Stimulated activated CD8-positive, alpha-beta memory T cell treated with anti-CD3 and anti-CD28 coated beads, Interleukin-7, amount 100 ng/mL, for 1 hour (primary cell): ENCODE results near the gene GPC1.

ENCODE experiments used
- DNase-seq, 2 donors: peaks; one replicate each; pipeline ENCODE4 v3.0.0-alpha.2; 2020; ENCODE audit warnings: low read depth in 2 of 2

The GPC1 gene

DNA sequence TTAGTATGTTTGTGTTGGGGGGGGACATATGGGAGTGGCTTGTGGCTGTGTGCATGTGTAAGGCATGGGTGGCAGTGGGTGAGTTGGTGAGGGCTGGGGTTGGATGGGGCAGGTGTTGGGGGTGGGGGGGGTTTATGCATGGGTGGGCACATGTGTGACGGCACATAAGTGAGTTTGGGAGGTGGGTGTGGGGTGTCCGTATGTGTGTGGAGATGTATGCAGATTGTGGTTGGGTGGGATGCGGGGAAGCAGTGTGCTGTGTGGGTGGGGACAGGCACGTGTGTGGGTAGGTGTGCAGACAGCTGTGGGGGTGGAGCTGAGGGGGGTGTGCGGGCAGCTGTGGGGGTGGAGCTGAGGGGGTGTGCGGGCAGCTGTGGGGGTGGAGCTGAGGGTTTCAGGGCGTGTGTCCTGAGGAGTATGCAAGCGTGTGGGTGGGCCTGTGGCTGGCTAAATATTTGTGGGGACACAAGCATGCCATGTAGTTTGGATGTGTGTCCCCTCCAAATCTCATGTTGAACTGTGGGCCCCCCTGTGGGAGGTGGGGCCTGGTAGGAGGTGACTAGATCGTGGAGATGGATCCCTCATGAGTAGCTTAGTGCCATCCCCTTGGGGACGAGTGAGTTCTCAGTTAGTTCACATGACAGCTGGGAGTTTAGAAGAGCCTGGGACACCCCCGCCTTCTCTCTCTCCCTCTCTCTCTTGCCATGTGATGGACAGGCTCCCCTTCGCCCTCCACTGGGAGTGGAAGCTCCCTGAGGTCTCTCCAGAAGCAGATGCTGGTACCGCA, 62.9 kb downstream of the GPC1 start:
- DNase-seq, result no peak

DNA sequence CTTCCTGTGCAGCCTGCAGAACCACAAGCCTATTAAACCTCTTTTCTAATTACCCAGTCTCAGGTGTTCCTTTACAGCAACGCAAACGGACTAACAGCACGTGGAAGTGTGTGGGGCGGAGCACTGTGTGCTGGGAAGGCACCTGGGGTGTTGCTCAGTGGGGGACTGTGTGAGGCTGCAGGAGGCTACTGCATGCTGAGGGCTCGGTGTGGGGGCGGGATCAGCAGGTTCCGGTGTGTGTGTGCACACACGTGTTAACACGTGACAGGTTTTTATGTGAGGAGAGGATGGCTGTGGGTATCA, 63.4 kb downstream of the GPC1 start:
- DNase-seq, result no peak

DNA sequence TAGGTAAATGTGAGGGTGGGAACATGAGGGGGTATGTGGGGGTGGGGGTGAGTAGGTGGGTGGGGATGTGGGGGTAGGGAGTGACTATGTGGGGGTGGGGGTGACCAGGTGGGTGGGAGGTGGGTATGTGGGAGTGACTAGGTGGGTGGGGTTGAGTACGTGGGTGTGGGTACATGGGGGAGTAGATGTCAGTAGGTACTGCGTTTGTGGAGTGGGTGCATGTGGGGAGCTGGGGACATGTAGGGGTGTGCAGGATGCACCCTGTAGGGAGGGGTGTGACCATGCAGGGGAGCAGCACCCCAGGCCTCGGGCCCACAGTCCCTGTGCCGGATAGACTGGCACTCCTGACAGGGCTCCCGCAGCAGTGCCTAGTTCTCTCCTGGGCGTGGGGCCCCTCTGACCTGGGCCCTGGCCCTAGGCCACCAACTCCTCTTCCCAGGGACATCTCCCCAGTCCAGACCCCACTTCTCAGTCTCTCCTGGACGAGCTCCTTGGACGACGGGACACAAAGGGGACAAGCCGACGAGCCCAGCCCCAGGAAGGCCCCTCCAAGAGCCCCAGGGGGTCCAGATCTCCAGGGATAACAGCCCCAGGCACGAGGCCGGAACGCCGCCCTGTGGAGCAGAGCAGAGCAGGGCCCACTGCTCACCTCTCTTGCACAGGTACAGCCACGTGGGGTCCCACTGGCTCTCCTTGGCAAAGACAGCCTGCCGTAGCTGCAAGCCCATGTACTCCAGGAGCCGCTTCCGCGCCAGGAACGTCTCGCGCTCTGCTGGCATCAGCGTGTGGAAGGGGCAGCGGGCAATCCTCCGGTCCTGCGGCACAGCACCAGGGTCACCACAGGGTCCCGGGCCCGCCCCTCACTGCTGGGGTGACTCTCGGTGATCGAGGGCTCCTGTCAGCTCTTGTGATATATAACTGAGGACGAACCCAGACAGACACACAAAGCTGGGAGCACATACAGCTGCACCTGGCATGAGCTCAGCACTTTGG, 64.1 kb downstream of the GPC1 start:
- DNase-seq, result no peak

DNA sequence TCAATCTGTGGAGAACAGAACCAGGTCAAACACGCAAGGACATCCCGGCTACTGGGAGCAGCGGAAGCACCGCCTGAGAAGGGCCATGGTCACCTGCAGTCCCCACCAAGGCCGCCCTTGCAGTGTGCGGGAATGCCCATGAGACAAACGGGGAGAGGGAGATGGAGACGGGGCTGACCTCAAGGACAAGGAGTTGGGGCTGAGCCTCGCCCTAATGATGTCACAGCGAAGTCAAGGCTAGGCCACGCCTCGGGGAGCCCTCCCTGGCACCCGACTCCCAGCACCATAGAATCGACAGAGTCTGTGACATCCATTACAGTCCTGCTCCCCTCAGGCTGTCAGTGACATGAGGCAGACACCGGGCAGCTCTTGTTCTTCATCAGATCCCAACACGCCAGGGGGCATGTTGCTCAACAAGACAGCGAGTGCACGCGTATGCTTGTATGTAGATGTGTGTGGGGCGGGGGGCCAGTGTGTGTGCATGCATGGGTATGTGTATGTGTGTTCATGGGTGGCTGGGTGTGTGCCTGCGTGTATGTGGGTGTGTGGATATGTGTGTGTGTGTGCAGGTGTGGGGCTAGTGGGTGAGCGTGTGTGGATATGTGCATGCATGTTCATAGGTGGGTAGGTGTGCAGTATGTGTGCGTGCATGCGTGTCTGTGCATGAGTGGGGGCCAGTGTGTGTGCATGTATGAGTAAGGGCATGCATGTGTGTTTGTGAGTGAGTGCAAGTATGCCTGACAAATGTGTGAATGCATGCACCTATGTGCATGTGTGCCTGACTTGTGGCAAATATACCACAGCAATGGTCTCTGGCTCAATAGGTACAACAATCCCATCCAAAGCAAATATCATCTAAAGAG, 65.3 kb downstream of the GPC1 start:
- DNase-seq, result no peak

DNA sequence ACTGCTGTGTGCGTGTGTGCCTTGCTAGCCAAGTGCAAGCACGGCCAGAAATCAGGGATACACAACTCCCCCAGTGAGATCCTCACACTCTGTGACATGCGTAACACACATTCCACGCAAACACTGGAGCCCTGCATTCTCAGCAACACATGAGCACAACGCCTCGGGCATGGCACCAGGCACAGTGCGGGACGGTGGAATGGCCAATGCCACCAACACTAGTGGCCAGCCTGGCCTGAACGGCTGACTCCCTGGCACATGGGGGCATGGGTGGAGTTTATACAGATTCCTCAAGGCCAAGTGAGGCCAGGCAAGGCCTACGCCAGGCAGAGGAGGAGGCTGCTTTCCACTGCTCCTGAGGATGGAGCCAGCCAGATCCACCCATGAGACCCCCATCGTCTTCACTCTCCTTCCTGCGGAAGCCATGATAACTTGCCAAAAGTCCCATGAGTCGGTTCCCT, 66.1 kb downstream of the GPC1 start:
- DNase-seq, result no peak

DNA sequence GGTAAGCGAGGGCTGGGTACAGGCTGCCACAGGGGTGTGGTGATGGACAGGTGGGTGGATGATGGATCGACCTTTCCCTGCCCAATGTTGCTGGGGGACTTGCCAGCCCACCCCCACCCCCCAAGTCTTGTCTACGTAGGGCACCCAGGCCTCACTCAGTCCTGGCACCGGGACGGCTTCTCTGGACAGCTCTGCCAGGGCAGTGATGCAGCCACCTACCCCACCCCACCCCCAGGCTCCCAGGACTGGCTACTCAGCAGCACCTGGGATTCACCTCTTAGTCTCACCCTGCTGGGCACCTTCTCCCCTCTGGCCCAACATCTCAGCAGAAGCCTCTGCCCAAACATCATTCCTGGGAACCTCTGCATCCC, 66.6 kb downstream of the GPC1 start:
- DNase-seq, result no peak

DNA sequence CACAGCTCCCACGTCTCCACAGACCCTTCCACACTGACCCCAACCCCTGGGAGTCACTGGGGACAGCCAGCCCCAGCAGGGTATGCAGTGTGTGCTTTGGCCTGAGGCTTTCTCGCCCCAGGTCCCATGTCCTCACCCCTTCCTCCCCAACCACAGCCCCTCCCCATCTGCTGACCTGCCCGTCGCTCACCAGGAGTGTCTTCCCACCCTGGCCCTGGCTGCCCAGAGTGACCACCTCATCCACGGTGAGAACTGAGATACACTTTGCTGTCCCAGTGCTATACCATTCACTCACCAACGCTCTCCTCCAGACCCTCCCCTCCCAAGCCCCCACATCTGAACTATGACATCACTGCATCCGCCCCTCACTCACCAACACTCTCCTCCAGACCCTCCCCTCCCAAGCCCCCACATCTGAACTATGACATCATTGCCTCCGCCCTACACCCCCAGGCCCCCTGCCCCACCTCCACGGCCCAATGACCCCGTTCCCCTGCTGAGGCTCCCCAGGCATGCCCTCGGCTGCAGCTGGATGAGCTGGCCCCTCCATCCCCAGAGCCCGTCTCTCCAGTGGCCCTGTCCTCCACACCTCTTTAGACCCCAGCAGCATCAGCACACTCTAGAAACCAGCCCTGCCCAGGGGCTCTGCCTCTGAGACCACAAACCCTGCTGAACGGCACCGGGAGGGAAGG, 67.1 kb downstream of the GPC1 start:
- DNase-seq, result no peak

DNA sequence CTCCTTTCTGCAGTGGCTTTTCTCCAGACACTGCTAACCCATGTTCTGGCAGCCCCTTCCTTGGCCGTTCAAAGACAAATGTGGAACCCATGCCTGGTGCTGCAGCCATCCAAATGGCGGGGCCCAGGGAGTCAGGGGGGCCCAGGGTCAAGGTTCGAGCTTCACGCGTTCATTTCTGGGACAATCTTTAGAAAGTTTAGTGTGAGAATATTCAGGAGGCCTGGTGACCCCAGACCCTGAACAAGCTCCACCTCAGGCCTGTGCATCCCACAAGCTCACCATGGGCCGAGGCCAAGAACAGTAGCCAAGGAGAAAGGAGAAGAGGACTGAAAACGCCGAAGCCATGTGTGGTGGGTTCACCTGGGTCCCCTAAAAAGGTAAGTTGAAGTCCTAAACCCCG, 67.9 kb downstream of the GPC1 start:
- no peak for DNase-seq

DNA sequence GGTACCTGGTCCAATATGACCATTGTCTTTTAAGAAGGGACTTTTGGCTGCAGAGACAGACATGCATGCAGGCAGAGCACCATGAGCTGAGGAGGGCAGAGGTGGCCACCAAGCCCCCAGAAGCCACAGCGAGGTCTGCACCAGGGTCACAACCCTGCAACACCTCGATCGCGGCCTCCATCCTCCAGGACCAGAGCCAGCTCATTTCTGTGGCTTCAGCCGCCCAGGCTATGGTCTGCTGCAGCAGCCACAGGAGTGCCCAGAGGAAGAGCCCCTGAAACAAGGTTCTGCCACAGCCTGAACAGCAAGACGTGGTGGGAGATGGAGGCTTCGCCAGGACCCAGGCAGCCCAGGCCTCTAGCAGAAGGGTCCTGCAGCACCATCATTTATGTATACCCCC, 68.4 kb downstream of the GPC1 start:
- DNase-seq, result no peak

DNA sequence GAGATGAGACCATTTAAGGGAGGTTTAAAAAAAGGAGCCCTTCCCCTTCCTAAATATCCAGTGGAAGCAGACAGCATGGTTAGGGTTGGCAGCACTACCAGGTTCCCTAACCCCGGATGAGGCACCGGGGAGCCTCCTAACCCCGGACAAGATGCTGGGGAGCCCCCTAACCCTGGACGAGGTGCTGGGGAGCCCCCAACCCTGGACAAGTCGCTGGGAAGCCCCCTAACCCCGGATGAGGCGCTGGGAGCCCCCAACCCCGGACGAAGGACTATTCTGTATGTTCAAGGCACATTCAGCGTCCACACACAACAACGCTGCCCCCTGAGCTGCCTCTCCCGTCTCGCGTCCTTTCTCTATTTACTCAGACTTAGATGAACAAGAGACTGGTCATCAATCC, 70.4 kb downstream of the GPC1 start:
- DNase-seq, result no peak

DNA sequence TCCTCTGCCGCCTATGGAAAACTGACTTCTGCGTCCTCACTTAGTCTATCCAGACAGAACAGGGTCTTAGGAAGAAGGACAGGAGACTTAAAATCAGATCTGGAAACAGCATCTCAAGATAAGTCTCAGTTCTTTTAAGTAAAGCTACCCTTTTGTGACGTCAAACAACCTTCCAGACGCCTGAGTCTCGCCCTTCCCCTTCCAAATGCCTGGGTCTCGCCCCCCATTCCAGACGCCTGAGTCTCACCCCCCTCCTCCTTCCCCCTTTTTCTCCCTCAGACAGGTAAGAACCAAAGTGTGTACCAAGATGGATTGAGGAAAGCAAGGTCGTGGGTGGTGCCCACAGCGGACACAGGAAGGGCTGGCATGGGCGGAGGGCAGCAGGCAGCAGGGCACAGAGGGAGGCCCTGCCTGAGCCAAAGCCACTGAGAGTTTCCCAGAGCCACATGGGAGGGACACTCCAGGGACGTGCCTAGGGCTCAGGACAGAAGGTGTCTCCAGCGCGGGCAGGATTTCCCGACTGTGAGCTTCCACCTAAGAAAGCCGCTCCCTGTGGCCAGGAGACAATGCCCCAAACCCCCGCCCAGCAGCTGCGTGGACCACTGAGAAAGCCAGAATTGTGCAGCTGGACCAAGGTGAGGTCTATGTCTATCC, 71.1 kb downstream of the GPC1 start:
- DNase-seq, result no peak

DNA sequence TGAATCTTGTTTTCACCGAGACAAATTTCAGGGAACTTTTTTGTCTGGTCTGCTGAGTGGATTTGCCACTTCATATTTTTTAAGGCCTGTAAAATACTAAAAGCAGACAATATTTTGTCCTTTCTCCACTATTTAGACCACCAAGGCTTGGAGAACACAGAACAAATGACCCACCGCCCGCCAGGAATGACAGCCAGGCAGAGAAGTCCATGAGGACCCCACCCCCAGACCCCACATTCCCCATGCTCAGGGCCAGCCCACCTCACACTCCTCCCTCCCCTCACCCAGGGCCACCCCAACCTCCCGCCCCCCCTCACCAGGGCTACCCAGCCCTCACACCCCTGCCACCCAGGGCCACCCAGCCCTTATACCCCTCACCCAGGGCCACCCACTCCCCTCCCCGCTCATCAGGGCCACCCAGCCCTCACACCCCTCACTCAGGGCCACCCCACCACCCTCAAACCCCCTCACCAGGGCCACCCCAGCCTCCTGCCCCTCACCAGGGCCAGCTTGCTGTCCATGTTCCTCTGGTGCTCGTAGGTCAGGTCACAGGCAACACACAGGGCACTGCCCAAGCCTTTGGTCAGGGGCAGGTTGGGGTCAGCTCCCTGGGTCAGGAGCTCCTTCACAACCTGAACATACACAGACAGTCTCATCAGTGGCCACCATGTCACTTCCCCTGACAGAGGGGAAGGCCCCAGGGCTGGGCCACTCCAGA, 71.8 kb downstream of the GPC1 start:
- no peak for DNase-seq

DNA sequence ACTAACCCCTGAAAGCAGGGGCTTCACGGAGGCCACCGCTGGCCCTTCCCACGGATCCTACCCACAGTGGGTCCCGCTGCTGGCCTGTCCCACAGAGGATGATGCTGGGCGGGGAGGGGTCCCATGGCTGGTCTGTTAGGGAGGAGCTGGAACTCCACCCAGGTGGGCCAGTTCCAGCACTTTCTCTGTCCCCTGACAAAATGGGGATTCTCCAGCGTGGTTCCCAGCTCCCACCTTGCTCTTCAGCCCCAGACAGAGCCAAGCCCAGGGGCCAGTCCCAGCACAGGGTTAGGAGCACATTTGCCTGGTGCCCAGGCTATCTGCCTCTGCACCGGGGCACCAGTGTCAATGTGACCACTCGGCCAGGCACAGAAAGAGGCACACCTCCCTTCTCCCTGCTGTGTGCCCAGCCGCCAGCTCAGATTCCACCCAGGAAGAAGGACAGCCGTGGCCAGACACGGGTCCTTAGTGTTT, 72.4 kb downstream of the GPC1 start:
- no peak for DNase-seq

DNA sequence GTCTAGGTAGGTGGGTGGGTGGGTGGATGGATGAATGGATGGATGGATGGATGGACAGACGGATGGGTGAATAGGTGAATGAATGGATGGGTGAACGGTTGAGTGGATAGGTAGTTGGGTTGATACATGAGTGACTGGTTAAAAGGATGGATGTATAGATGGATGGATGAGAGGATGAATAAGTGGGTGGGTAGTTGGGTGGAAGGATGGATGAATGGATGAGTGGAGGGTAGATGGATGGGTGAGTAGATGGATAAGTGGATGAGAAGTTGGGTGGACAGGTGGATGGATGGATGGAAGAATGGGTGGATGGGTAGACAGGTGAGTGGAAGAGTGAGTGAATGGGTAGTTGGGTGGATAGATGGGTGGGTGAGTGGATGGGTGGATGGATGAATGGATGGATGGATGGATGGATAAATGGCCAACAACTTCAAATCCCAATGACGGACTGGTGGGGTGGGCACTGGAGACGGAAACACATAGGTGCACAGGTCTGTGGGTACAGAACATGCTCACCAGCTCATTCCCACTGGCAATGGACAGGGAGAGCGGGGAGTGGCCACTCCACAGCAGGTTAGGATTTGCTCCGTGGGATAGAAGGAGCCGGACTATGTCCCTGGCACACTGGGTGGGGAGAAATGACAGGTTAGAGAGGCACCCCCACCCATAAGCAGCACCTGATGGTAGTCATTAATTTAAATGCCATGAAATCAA, 73.5 kb downstream of the GPC1 start:
- no peak for DNase-seq

DNA sequence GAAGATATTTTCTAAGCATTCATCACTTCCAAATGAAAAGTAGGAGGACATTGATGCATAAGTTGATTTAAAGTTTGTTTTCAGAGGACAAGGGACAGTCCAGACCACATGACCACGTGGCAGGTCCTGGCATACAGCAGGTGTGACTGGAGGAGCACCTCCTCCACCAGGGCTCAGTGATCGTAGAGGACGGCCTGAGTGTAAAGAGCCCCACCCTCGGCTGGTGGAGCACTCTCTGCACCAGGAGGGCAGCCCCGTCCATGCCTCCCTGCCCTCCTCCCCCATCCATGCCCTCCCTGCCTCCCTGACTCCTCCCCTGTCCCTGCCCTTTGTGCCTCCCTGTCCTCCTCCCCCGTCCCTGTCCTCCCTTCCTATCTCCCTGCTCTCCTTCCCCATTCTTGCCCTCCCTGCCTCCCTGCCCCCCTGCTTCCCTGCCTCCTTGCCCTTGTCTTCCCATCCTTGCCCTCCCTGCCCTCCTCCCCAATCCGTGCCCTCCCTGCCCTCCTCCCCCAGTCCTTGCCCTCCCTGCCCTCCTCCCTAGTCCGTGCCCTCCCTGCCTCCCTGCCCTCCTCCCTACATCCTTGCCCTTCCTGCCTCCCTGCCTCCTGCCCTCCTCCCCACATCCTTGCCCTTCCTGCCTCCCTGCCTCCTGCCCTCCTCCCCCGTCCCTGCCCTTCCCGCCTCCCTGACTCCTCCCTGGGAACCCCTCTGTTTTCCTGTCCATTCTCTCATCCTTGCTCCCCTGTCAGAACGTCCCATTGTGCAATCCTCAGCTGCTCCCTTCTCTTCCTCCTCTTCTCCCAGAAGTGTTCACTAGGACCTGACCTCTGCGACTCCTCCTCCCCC, 74.4 kb downstream of the GPC1 start:
- DNase-seq, result no peak

DNA sequence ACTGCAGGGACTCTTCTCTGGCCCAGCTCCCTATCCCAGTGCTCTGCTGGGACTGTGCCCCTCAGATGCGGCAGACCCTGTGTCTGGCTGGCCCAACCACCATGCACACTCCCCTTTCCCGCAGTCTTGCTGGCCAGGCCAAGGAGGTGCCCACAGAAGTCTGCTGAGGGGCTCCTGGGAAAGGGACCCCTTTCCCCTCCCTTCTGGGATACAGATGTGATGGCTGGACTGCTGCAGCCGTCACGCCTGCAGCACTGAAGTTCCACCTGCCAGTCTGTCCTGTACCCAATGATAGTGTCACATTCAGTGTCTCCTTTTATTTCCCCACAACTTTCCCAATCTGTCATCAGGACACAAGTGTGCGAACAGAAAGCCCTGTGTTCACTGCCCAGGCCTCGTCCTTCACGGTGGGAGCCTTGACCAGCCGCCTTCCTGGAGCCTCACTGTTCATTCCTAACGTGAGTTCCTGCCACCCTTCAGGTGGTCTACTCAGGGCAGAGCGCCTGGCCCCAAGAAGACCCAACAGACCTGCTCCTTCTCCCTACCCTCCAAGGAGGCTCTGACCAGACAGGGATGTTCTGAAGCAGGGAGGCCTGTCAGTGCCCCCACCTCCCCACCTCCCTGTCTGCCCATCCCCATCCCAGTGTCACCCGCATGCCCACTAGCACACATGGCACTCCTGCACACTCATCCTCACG, 75.2 kb downstream of the GPC1 start:
- DNase-seq, result no peak

DNA sequence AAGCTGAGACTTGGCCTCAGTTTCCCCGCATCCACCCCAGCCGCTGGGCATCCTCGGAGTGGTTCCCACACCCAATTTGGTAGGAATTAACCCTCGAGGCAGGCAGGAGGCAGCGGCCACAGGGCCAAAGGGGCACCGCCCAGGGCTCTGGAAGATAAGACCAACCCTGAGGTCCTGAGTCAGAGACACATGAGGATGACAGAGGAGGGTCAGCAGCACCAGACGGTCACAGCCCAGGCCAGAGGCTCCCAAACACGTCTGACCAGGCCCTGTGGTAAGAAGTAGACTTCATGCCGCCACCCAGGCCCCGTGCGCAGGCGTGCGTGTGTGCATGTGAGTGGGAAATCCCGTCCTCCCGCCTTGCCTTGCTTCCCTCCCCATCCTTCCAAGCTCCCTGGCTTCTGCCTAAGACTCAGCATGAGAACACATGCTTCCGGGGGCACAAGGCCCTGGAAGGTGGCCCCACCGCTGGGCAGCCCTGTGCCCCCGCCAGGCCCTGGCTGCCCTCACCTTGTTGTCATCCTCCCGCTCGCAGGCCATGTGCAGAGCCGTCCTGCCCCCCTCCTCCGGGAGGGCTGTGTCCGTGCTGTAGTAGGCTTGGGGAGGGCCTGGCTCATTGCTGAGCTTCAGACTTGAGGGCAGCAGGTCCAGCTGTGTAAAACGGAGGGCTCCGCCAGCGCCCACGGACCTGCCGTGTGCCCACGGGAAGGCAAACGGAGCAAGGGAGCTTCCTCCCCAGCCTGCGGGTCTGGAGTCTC, 76.1 kb downstream of the GPC1 start:
- no peak for DNase-seq
